Testis (tissue), 2 donors: ENCODE data around the gene MACROD2.

ENCODE experiments used
- CTCF ChIP-seq, 3 experiments: fragments of 450-650 bp in 2 of 3; fragments of 200-600 bp in 1 of 3; sonication (generic) in 1 of 3; IDR thresholded peaks; one replicate each; pipeline ENCODE4 v1.5.1; 2016 to 2019; ENCODE audit warnings: antibody characterized with exemption in 3 of 3, mild to moderate bottlenecking in 2 of 3, moderate library complexity in 1 of 3
- POLR2A ChIP-seq: fragments of 450-650 bp; IDR thresholded peaks from one replicate; pipeline ENCODE4 v1.6.1; 2017; ENCODE audit warnings: antibody characterized with exemption, mild to moderate bottlenecking, moderate library complexity

GRCh38 chr20:16017656-16018055, 2022.3 kb downstream of the MACROD2 start:
- TF ChIP-seq CTCF (IDR thresholded peaks at IDR 0.05): no peak
- no peak for TF ChIP-seq POLR2A
